ENCODE measurements around the gene ISG20.

- TF ChIP-seq EZH2 (IDR thresholded peaks at IDR 0.05; ENCODE audit: borderline replicate concordance, low read length) (no peak), CTCF (conservative IDR thresholded peaks at IDR 0.05 in 1 of 2, IDR thresholded peaks at IDR 0.05 in 1 of 2; ENCODE audit: extremely low read depth in 1 of 2, insufficient read depth in 1 of 2, low read depth in 1 of 2, low read length in 2 of 2) (no peak)
Measured at GRCh38 chr15:88653200-88654064, 14.6 kb downstream of the ISG20 start.

Data from mammary epithelial cell (primary cell).